Activated CD4-positive, alpha-beta memory T cell treated with anti-CD3 and anti-CD28 coated beads for 36 hours (primary cell): Measurements from ENCODE around the gene MOXD1. TPM values are rescaled to one million over a fixed set of nuclear protein-coding genes. Genes with fewer than 3 reads are reported as not detected.

Experiments used
- CTCF ChIA-PET: fragments of 350-600 bp; sonication (Branson Sonifier 250); formaldehyde crosslinking; loops from one replicate; lab custom pipeline; 2021; ENCODE audit warnings: antibody characterized with exemption, inconsistent platforms; lab: Charles Lee
- POLR2A ChIA-PET: fragments of 350-600 bp; sonication (Branson Sonifier 250); formaldehyde crosslinking; loops from one replicate; lab custom pipeline; 2021; ENCODE audit warnings: antibody characterized with exemption; lab: Charles Lee
- DNase-seq: peaks from one replicate; pipeline ENCODE4 v3.0.0-alpha.2; 2020
- H3K27ac Mint-ChIP-seq: one replicate; pipeline ENCODE4 v1.8.0; 2021; ENCODE audit warnings: mixed read lengths
- H3K27me3 Mint-ChIP-seq: one replicate; pipeline ENCODE4 v1.8.0; 2021; ENCODE audit warnings: mixed read lengths
- H3K36me3 Mint-ChIP-seq: one replicate; pipeline ENCODE4 v1.8.0; 2021; ENCODE audit warnings: mixed read lengths
- H3K4me1 Mint-ChIP-seq: one replicate; pipeline ENCODE4 v1.8.0; 2021; ENCODE audit warnings: low read depth, mixed read lengths
- H3K4me3 Mint-ChIP-seq: one replicate; pipeline ENCODE4 v1.8.0; 2021; ENCODE audit warnings: mild to moderate bottlenecking, mixed read lengths
- H3K9me3 Mint-ChIP-seq: one replicate; pipeline ENCODE4 v1.8.0; 2021; ENCODE audit warnings: mixed read lengths
- intact Hi-C: fragments of 100-400 bp; cut with micrococcal nuclease; formaldehyde crosslinking; loops from one replicate; pipeline ENCODE4 v1.15.1; 2023
- total RNA-seq, 2 experiments: library from RNA; stranded (reverse); gene quantifications; one replicate each; pipeline ENCODE4 v1.2.3, GENCODE V29; 2021

The MOXD1 gene
- total RNA-seq, 2 experiments from 2014 or later: not detected

GRCh38 chr6:132247381-132248159, 153.7 kb downstream of the MOXD1 start:
- H3K9me3 Mint-ChIP-seq: no peaks in the 10 kb centered on the region
- H3K4me3 Mint-ChIP-seq: no peak overlapping the region
- no peak for DNase-seq
- ChIA-PET CTCF (no interaction called here), POLR2A (no interaction called here)
- H3K36me3 Mint-ChIP-seq: no peaks in the 10 kb centered on the region
- no peak overlapping the region for H3K27ac Mint-ChIP-seq
- intact Hi-C loops: no loop called here
- H3K27me3 Mint-ChIP-seq: peaks cover 14% of the 10 kb centered on the region
- no peaks in the 10 kb centered on the region for H3K4me1 Mint-ChIP-seq

- no peak for DNase-seq
- ChIA-PET POLR2A (no interaction called here), CTCF (no interaction called here)
- Mint-ChIP-seq H3K27ac (no peak overlapping the region), H3K9me3 (no peaks in the 10 kb centered on the region), H3K4me3 (no peak overlapping the region), H3K27me3 (peaks cover 14% of the 10 kb centered on the region), H3K4me1 (no peaks in the 10 kb centered on the region), H3K36me3 (no peaks in the 10 kb centered on the region)
- intact Hi-C loops: no loop called here
Observed at GRCh38 chr6:132246632-132247270, 154.5 kb downstream of the MOXD1 start.

GRCh38 chr6:132246120-132246617, 155.1 kb downstream of the MOXD1 start:
- ChIA-PET CTCF (no interaction called here), POLR2A (no interaction called here)
- no peaks in the 10 kb centered on the region for H3K36me3 Mint-ChIP-seq

More at GRCh38 chr6:132246120-132246617, 155.1 kb downstream of the MOXD1 start:
- Mint-ChIP-seq H3K4me1 (no peaks in the 10 kb centered on the region), H3K27ac (no peak overlapping the region), H3K27me3 (peaks cover 14% of the 10 kb centered on the region), H3K9me3 (no peaks in the 10 kb centered on the region), H3K4me3 (no peak overlapping the region)
- no peak for DNase-seq
- intact Hi-C loops: no loop called here

Other genes starting within 250 kb of the MOXD1 start
- 10 to 100 TPM; 16.2 to 19.0 TPM for gene STX7, start 111.6 kb upstream of the MOXD1 start, total RNA-seq
- gene TAAR9, start 136.8 kb upstream of the MOXD1 start, total RNA-seq: not detected
- gene TAAR8, start 151.2 kb upstream of the MOXD1 start, total RNA-seq: not detected
- not detected for gene TAAR6, start 168.8 kb upstream of the MOXD1 start, total RNA-seq
- not detected for gene TAAR5, start 188.3 kb upstream of the MOXD1 start, total RNA-seq
- not detected for gene TAAR2, start 222.8 kb upstream of the MOXD1 start, total RNA-seq